PC-3 (cell line): ENCODE data around the gene ZNF275. TPM values are rescaled to one million over a fixed set of nuclear protein-coding genes. Genes with fewer than 3 reads are reported as not detected.

ENCODE experiments used
- ATAC-seq: fragments of 200-7000 bp; cut with Tn5 transposase; 2 replicates; pipeline ENCODE4 v1.9.1; 2020; ENCODE audit warnings: mild to moderate bottlenecking, moderate library complexity
- BruUV-seq: library from RNA; stranded (reverse); fragments of 400-500 nt; replicated peaks from 2 replicates; lab custom pipeline; 2021; lab: Mats Ljungman, UMichigan
- CTCF ChIA-PET: fragments of 300-600 bp; sonication (Branson Sonifier 250); formaldehyde crosslinking; loops from one replicate; lab custom pipeline; 2022; ENCODE audit warnings: antibody characterized with exemption; lab: Charles Lee
- POLR2A ChIA-PET: fragments of 300-600 bp; sonication (Branson Sonifier 250); formaldehyde crosslinking; loops from one replicate; lab custom pipeline; 2022; ENCODE audit warnings: antibody characterized with exemption; ENCODE audit not compliant: unreplicated experiment; lab: Charles Lee
- DNase-seq: peaks from one replicate; pipeline ENCODE4 v3.0.0-alpha.2; 2015
- H2AFZ ChIP-seq: fragments of 300-600 bp; sonication (generic); 2 replicates; pipeline ENCODE4 v1.6.0; 2016; ENCODE audit warnings: antibody characterized with exemption, low read length
- H3F3A ChIP-seq: fragments of 300-600 bp; sonication (generic); one replicate; pipeline ENCODE4 v1.6.0; 2017; ENCODE audit warnings: antibody characterized with exemption, low read length, control low read depth, mild to moderate bottlenecking; ENCODE audit not compliant: unreplicated experiment
- H3K27ac ChIP-seq: fragments of 300-600 bp; sonication (generic); 2 replicates; pipeline ENCODE4 v1.5.1; 2016; ENCODE audit warnings: mild to moderate bottlenecking, low read length
- H3K27me3 ChIP-seq: fragments of 300-600 bp; sonication (generic); 2 replicates; pipeline ENCODE4 v1.6.1; 2016; ENCODE audit warnings: low read length, mixed read lengths
- H3K36me3 ChIP-seq: fragments of 300-600 bp; sonication (generic); 2 replicates; pipeline ENCODE4 v1.6.1; 2016; ENCODE audit warnings: low read depth, mixed run types, low read length, mixed read lengths
- H3K4me1 ChIP-seq: fragments of 300-600 bp; sonication (generic); 2 replicates; pipeline ENCODE4 v1.5.1; 2016; ENCODE audit warnings: low read length; ENCODE audit not compliant: insufficient read depth
- H3K4me2 ChIP-seq: fragments of 300-600 bp; sonication (generic); 2 replicates; pipeline ENCODE4 v1.6.0; 2016; ENCODE audit warnings: low read length
- H3K4me3 ChIP-seq: fragments of 300-600 bp; sonication (generic); 2 replicates; pipeline ENCODE4 v1.5.1; 2016; ENCODE audit warnings: mild to moderate bottlenecking, low read length, mixed read lengths
- H3K79me2 ChIP-seq: fragments of 300-600 bp; sonication (generic); 2 replicates; pipeline ENCODE4 v1.6.1; 2017; ENCODE audit warnings: low read length, mixed read lengths
- H3K9ac ChIP-seq: fragments of 300-600 bp; sonication (generic); 2 replicates; pipeline ENCODE4 v1.6.0; 2016; ENCODE audit warnings: mild to moderate bottlenecking, low read length
- H3K9me2 ChIP-seq: fragments of 300-600 bp; sonication (generic); replicated peaks from 2 replicates; pipeline ENCODE4 v1.6.1; 2016; ENCODE audit warnings: mixed run types, low read length, mixed read lengths
- H3K9me3 ChIP-seq: fragments of 300-600 bp; sonication (generic); 2 replicates; pipeline ENCODE4 v1.6.1; 2016; ENCODE audit warnings: low read length, mixed read lengths
- H4K20me1 ChIP-seq: fragments of 300-600 bp; sonication (generic); 2 replicates; pipeline ENCODE4 v1.6.1; 2016; ENCODE audit warnings: low read length, mixed read lengths
- CTCF ChIP-seq: fragments of 300-600 bp; sonication (generic); conservative IDR thresholded peaks from 2 replicates; pipeline ENCODE4 v1.5.1; 2017; ENCODE audit warnings: antibody characterized with exemption, low read depth, mild to moderate bottlenecking, low read length
- EZH2 ChIP-seq: fragments of 300-600 bp; sonication (generic); IDR thresholded peaks from one replicate; pipeline ENCODE4 v1.6.1; 2017; ENCODE audit warnings: antibody characterized with exemption, mild to moderate bottlenecking, low read length; ENCODE audit not compliant: unreplicated experiment
- EZH2phosphoT487 ChIP-seq: fragments of 300-600 bp; sonication (generic); IDR thresholded peaks from 2 replicates; pipeline ENCODE4 v1.6.1; 2018; ENCODE audit warnings: mild to moderate bottlenecking, antibody characterized with exemption, low read length, borderline replicate concordance
- intact Hi-C: fragments of 100-400 bp; cut with micrococcal nuclease; formaldehyde crosslinking; loops from 2 replicates; pipeline ENCODE4 v1.9.0; 2023
- total RNA-seq: library from RNA; depleted of rRNA; stranded (reverse); fragments of >200 nt; gene quantifications from 2 replicates; pipeline ENCODE4 v1.2.3, GENCODE V29; 2014

ZNF275 gene
- total RNA-seq, 1 experiment from 2014 or later = 7.1 TPM

GRCh38 chrX:153336121-153336894 is 2.4 kb downstream of the ZNF275 start:
- no peak for TF ChIP-seq CTCF
- TF ChIP-seq EZH2 = no peak
- TF ChIP-seq EZH2phosphoT487 = no peak
- no peak overlapping the region for H2AFZ ChIP-seq
- H3F3A ChIP-seq = no peaks in the 10 kb centered on the region
- no peaks in the 10 kb centered on the region for H3K9me3 ChIP-seq
- no peaks in the 10 kb centered on the region for H3K9me2 ChIP-seq
- peaks cover 7% of the 10 kb centered on the region for H3K4me1 ChIP-seq
- no peak overlapping the region for H3K4me2 ChIP-seq
- BruUV-seq = no TSS peak
- no peak overlapping the region for H3K9ac ChIP-seq
- ChIA-PET POLR2A (no interaction called here), CTCF (no interaction called here)
- no peaks in the 10 kb centered on the region; the same call in none of the 2 replicates for H3K36me3 ChIP-seq
- H3K79me2 ChIP-seq = peaks cover 6% of the 10 kb centered on the region
- ATAC-seq (no peak), DNase-seq (peak; percentile 26)
- H3K27me3 ChIP-seq = no peaks in the 10 kb centered on the region
- H3K27ac ChIP-seq = no peak overlapping the region
- intact Hi-C loops = no loop called here
- no peaks in the 10 kb centered on the region for H4K20me1 ChIP-seq
- no peak overlapping the region for H3K4me3 ChIP-seq

DNA sequence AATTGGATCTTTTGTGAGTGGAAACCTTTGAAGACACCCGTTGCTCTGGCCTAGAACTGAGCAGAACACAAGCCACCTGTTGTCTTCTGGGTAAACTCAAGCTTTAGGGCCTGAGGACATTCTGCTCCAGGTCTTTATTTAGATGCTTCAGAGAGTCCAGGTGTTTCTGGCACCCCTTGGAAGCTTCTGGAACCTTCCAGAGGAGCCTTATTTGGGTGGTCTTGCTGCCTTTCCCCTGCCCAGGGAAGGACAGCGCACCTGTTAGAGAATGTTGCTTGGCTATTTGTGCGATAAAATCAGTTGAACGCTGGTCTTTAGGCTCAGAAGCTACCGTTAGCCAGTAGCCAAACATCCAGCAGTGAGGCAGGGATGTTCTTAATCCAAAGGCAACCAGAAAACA is 3.0 kb downstream of the ZNF275 start:
- Histone ChIP-seq H3F3A (no peaks in the 10 kb centered on the region), H3K4me3 (no peak overlapping the region), H3K27ac (no peak overlapping the region), H3K9me3 (no peaks in the 10 kb centered on the region), H3K9ac (no peak overlapping the region), H3K4me1 (peaks cover 7% of the 10 kb centered on the region), H3K36me3 (no peaks in the 10 kb centered on the region; the same call in none of the 2 replicates), H3K27me3 (no peaks in the 10 kb centered on the region), H3K4me2 (no peak overlapping the region), H3K9me2 (no peaks in the 10 kb centered on the region), H2AFZ (no peak overlapping the region), H4K20me1 (no peaks in the 10 kb centered on the region), H3K79me2 (peaks cover 6% of the 10 kb centered on the region)
- ChIA-PET CTCF (no interaction called here), POLR2A (no interaction called here)
- BruUV-seq = no TSS peak
- ATAC-seq (no peak), DNase-seq (no peak)
- TF ChIP-seq CTCF (no peak), EZH2 (no peak), EZH2phosphoT487 (no peak)
- intact Hi-C loops = no loop called here

DNA sequence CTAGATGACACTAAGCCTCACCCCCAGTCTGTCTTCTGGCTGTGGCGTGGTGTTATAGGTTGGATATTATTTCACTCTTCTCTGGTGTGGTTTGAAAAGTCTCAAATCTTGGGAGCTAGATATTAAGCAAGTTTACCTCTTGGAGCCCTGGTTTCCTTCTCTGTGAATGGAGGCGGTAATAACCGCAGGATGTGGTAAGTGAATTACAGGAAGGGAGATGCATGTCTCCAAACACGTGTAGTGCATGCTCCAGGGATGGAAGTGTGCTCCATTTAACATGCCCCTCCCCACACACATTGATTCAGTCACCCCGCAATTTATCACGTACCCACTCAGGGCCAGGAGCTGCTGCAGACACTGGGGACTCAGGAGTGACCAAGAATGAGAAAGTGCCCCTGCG is 4.9 kb downstream of the ZNF275 start:
- Histone ChIP-seq H3K9ac (no peak overlapping the region), H3K4me3 (no peak overlapping the region), H3K79me2 (peaks cover 6% of the 10 kb centered on the region), H3K9me3 (no peaks in the 10 kb centered on the region), H3K27ac (no peak overlapping the region), H4K20me1 (no peaks in the 10 kb centered on the region), H2AFZ (no peak overlapping the region), H3K4me1 (no peaks in the 10 kb centered on the region), H3K27me3 (no peaks in the 10 kb centered on the region), H3K9me2 (no peaks in the 10 kb centered on the region), H3K36me3 (no peaks in the 10 kb centered on the region; the same call in none of the 2 replicates), H3K4me2 (no peak overlapping the region), H3F3A (no peaks in the 10 kb centered on the region)
- intact Hi-C loops = no loop called here
- no peak for TF ChIP-seq EZH2phosphoT487
- no peak for TF ChIP-seq EZH2
- TF ChIP-seq CTCF = no peak
- ATAC-seq (no peak), DNase-seq (no peak)
- CTCF ChIA-PET = no interaction called here
- BruUV-seq = no TSS peak
- POLR2A ChIA-PET = no interaction called here
